HCT116 (cell line): ENCODE data around the gene RRM1.

ENCODE experiments used
- CBX3 ChIP-seq: IDR thresholded peaks from 2 replicates; pipeline ENCODE4 v1.6.1; 2012; ENCODE audit warnings: low read depth
- CEBPB ChIP-seq: IDR thresholded peaks from 2 replicates; pipeline ENCODE4 v1.6.1; 2012; ENCODE audit warnings: low read depth
- EGR1 ChIP-seq: IDR thresholded peaks from 2 replicates; pipeline ENCODE4 v1.6.1; 2012; ENCODE audit warnings: low read depth
- ELF1 ChIP-seq: IDR thresholded peaks from 2 replicates; pipeline ENCODE4 v1.6.1; 2012; ENCODE audit warnings: low read depth, borderline replicate concordance
- EZH2phosphoT487 ChIP-seq: fragments of 200-600 bp; IDR thresholded peaks from 2 replicates; pipeline ENCODE4 v1.6.1; 2018; ENCODE audit warnings: antibody characterized with exemption, borderline replicate concordance
- JUND ChIP-seq: IDR thresholded peaks from 2 replicates; pipeline ENCODE4 v1.6.1; 2012
- POLR2A ChIP-seq: IDR thresholded peaks from 2 replicates; pipeline ENCODE4 v1.7.0; 2011; ENCODE audit warnings: borderline replicate concordance; ENCODE audit not compliant: insufficient read depth, insufficient read length; ENCODE audit errors: extremely low read depth
- POLR2AphosphoS5 ChIP-seq: IDR thresholded peaks from 2 replicates; pipeline ENCODE4 v1.6.1; 2011; ENCODE audit warnings: mild to moderate bottlenecking, low read depth, low read length, moderate library complexity
- RAD21 ChIP-seq: IDR thresholded peaks from 2 replicates; pipeline ENCODE4 v1.6.1; 2012; ENCODE audit warnings: low read depth, mild to moderate bottlenecking
- SRF ChIP-seq: IDR thresholded peaks from 2 replicates; pipeline ENCODE4 v1.6.1; 2012; ENCODE audit warnings: low read depth
- ZFX ChIP-seq: fragments of 450-650 bp; IDR thresholded peaks from 2 replicates; pipeline ENCODE4 v1.6.1; 2017
- ZNF274 ChIP-seq: fragments of 200-500 bp; sonication (Bioruptor generic); IDR thresholded peaks from 2 replicates; pipeline ENCODE4 v1.6.1; 2014; ENCODE audit warnings: mild to moderate bottlenecking, low read depth, low read length, inconsistent platforms
- TF ChIP-seq, protein P1 (sequence below), 3 experiments: fragments of 200-600 bp in 1 of 3; sonication (generic) in 1 of 3; IDR thresholded peaks in 2 of 3; conservative IDR thresholded peaks in 1 of 3; 2 replicates each; pipeline ENCODE4 v1.5.1; 2012 to 2017; ENCODE audit warnings: low read depth in 2 of 3, low read length in 2 of 3, antibody characterized with exemption in 1 of 3, borderline replicate concordance in 1 of 3, control low read depth in 1 of 3, mild to moderate bottlenecking in 1 of 3, mixed read lengths in 1 of 3, mixed run types in 1 of 3, moderate library complexity in 1 of 3; ENCODE audit not compliant: insufficient read depth in 1 of 3
- TF ChIP-seq, protein P2 (sequence below): IDR thresholded peaks from 2 replicates; pipeline ENCODE4 v1.6.1; 2012

DNA sequence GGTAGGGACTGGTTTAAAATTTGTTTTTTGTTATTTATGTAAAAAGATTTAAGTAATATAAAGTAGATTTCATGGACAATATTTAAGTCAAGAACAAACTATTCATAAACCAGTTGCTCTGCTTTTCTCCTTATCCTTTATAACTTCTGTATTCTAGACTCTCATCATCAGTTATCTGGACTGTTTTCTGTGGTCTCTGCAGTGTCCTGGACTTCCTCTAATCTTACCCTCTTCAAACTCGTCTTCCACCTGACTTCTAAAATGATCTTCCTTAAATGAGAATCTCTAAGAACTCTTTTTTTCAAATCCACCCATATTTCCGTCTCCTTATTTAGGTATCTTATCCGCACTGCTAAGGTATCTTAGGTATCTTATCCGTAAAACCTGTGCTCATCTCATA, 8.1 kb downstream of the RRM1 start:
- TF ChIP-seq RAD21 (no peak), CBX3 (no peak), CEBPB (no peak), ZFX (no peak), POLR2AphosphoS5 (no peak), POLR2A (no peak), SRF (no peak), EZH2phosphoT487 (no peak), ZNF274 (no peak), ELF1 (no peak), EGR1 (no peak), JUND (no peak)
- TF ChIP-seq, protein P1, sequence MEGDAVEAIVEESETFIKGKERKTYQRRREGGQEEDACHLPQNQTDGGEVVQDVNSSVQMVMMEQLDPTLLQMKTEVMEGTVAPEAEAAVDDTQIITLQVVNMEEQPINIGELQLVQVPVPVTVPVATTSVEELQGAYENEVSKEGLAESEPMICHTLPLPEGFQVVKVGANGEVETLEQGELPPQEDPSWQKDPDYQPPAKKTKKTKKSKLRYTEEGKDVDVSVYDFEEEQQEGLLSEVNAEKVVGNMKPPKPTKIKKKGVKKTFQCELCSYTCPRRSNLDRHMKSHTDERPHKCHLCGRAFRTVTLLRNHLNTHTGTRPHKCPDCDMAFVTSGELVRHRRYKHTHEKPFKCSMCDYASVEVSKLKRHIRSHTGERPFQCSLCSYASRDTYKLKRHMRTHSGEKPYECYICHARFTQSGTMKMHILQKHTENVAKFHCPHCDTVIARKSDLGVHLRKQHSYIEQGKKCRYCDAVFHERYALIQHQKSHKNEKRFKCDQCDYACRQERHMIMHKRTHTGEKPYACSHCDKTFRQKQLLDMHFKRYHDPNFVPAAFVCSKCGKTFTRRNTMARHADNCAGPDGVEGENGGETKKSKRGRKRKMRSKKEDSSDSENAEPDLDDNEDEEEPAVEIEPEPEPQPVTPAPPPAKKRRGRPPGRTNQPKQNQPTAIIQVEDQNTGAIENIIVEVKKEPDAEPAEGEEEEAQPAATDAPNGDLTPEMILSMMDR (IDR thresholded peaks at IDR 0.05 in 2 of 3, conservative IDR thresholded peaks at IDR 0.05 in 1 of 3; ENCODE audit: borderline replicate concordance in 1 of 3, insufficient read depth in 1 of 3, low read depth in 2 of 3, low read length in 2 of 3) = no peak
- TF ChIP-seq, protein P2, sequence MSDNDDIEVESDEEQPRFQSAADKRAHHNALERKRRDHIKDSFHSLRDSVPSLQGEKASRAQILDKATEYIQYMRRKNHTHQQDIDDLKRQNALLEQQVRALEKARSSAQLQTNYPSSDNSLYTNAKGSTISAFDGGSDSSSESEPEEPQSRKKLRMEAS = no peak
